Kidney (tissue), 14 donors: ENCODE data around the gene PTPDC1. TPM values are rescaled to one million over a fixed set of nuclear protein-coding genes. Genes with fewer than 3 reads are reported as not detected.

Experiments used
- DNase-seq, 5 donors: peaks; one replicate each; pipeline ENCODE4 v3.0.0-alpha.2; 2013 to 2020
- FAIRE-seq: peaks from 2 replicates; lab custom pipeline; 2012; peaks lifted over from hg19 to GRCh38; lab: Jason Lieb, UNC
- H3K27ac ChIP-seq, 2 donors: one replicate each; pipeline ENCODE4 v1.7.0; 2013; ENCODE audit warnings: low read depth in 2 of 2, low read length in 2 of 2, inconsistent platforms in 1 of 2
- H3K27me3 ChIP-seq: one replicate; pipeline ENCODE4 v1.7.1; 2013; ENCODE audit warnings: low read length, inconsistent platforms; ENCODE audit not compliant: control insufficient read depth, insufficient read depth
- H3K36me3 ChIP-seq, 3 donors: one replicate each; pipeline versions ENCODE4 v1.7.0 to v1.7.1; 2013; ENCODE audit warnings: low read length in 3 of 3, control low read depth in 1 of 3, inconsistent platforms in 1 of 3; ENCODE audit not compliant: insufficient read depth in 3 of 3, control insufficient read depth in 2 of 3
- H3K4me1 ChIP-seq, 3 donors: one replicate each; pipeline versions ENCODE4 v1.7.0 to v1.7.1; 2013; ENCODE audit warnings: low read length in 3 of 3, inconsistent platforms in 1 of 3, low read depth in 1 of 3; ENCODE audit not compliant: control insufficient read depth in 2 of 3, insufficient read depth in 2 of 3
- H3K4me3 ChIP-seq, 3 donors: one replicate each; pipeline versions ENCODE4 v1.7.0 to v1.8.1; 2013; ENCODE audit warnings: low read length in 3 of 3, control low read depth in 1 of 3, inconsistent platforms in 1 of 3
- H3K9ac ChIP-seq, 3 donors: one replicate each; pipeline versions ENCODE4 v1.7.0 to v1.7.1; 2013; ENCODE audit warnings: low read length in 3 of 3, control low read depth in 1 of 3, inconsistent platforms in 1 of 3
- H3K9me3 ChIP-seq, 3 donors: one replicate each; pipeline versions ENCODE4 v1.7.0 to v1.7.1; 2013; ENCODE audit warnings: low read length in 3 of 3, control low read depth in 1 of 3, inconsistent platforms in 1 of 3; ENCODE audit not compliant: control insufficient read depth in 2 of 3, insufficient read depth in 1 of 3
- CTCF ChIP-seq: IDR thresholded peaks from 3 replicates; pipeline ENCODE4 v1.5.1; 2012; ENCODE audit warnings: mild to moderate bottlenecking, moderate library complexity, borderline replicate concordance; ENCODE audit not compliant: insufficient read depth; ENCODE audit errors: extremely low read depth
- intact Hi-C: fragments of 100-400 bp; cut with DNase I; formaldehyde crosslinking; loops from one replicate; pipeline ENCODE4 v1.11.1; 2022
- polyA plus RNA-seq: library from polyadenylated mRNA; stranded (reverse); fragments of 350-450 nt; fragmentation: Illumina TruSeq; extraction: RNeasy Lipid Tissue Mini Kit (QIAGEN cat#74804); gene quantifications from one replicate; pipeline ENCODE4 v1.2.3, GENCODE V29; 2014; ENCODE audit warnings: low read depth, low replicate concordance; ENCODE audit not compliant: insufficient read depth
- total RNA-seq: library from RNA; stranded (reverse); fragmentation: NEBNext Ultra II Directional; extraction: Animal tissue kit (Norgen Biotek cat#: 25700); gene quantifications from one replicate; pipeline ENCODE4 v1.2.1, GENCODE V29; 2021
- donor health status: control.
- donor health status: control.
- donor health status: control.
- donor health status: control.
- donor health status: control.
- donor health status: DM: yes; HTN: yes; CAD: no.
- donor health status: Normal renal cell carcinoma (clear cell type).

Gene PTPDC1
- total and polyA plus RNA-seq, 2 donors from 2014 or later, result 2.8 to 8.7 TPM

GRCh38 chr9:94140791-94141790 is 56.8 kb downstream of the PTPDC1 start:
- FAIRE-seq, result no peak
- H3K4me3 ChIP-seq, result no peak overlapping the region
- DNase-seq, result no peak
- no peaks in the 10 kb centered on the region for H3K27me3 ChIP-seq
- H3K36me3 ChIP-seq, result no peaks in the 10 kb centered on the region
- H3K4me1 ChIP-seq, result peaks cover 0 to 8% (median 6%) of the 10 kb centered on the region in 3 donors
- intact Hi-C loops, result no loop called here
- no peak overlapping the region for H3K27ac ChIP-seq
- no peak overlapping the region for H3K9ac ChIP-seq
- TF ChIP-seq CTCF, result no peak
- H3K9me3 ChIP-seq, result no peaks in the 10 kb centered on the region

- Histone ChIP-seq H3K27me3 (no peaks in the 10 kb centered on the region), H3K4me3 (no peak overlapping the region), H3K27ac (no peak overlapping the region), H3K36me3 (no peaks in the 10 kb centered on the region), H3K4me1 (peaks cover 0 to 8% (median 6%) of the 10 kb centered on the region in 3 donors), H3K9ac (no peak overlapping the region), H3K9me3 (no peaks in the 10 kb centered on the region)
- DNase-seq (no peak), FAIRE-seq (no peak)
- TF ChIP-seq CTCF, result no peak
- intact Hi-C loops, result no loop called here
Observed at GRCh38 chr9:94142353-94142752, 58.1 kb downstream of the PTPDC1 start.

- intact Hi-C loops, result no loop called here
- H3K27me3 ChIP-seq, result no peaks in the 10 kb centered on the region
- H3K27ac ChIP-seq, result no peak overlapping the region
- DNase-seq (no peak), FAIRE-seq (no peak)
- TF ChIP-seq CTCF, result no peak
- no peaks in the 10 kb centered on the region for H3K36me3 ChIP-seq
- no peak overlapping the region for H3K4me3 ChIP-seq
- no peaks in the 10 kb centered on the region for H3K9me3 ChIP-seq
- peaks cover 0 to 8% (median 6%) of the 10 kb centered on the region in 3 donors for H3K4me1 ChIP-seq
- no peak overlapping the region for H3K9ac ChIP-seq
Observed at GRCh38 chr9:94144394-94144793, 60.1 kb downstream of the PTPDC1 start.
